GM10847 (cell line): ENCODE data around the gene SUFU.

ENCODE experiments used
- POLR2A ChIP-seq: IDR thresholded peaks from 2 replicates; pipeline ENCODE4 v1.6.1; 2011; ENCODE audit not compliant: insufficient read length; ENCODE audit errors: extremely low read depth

SUFU gene

DNA sequence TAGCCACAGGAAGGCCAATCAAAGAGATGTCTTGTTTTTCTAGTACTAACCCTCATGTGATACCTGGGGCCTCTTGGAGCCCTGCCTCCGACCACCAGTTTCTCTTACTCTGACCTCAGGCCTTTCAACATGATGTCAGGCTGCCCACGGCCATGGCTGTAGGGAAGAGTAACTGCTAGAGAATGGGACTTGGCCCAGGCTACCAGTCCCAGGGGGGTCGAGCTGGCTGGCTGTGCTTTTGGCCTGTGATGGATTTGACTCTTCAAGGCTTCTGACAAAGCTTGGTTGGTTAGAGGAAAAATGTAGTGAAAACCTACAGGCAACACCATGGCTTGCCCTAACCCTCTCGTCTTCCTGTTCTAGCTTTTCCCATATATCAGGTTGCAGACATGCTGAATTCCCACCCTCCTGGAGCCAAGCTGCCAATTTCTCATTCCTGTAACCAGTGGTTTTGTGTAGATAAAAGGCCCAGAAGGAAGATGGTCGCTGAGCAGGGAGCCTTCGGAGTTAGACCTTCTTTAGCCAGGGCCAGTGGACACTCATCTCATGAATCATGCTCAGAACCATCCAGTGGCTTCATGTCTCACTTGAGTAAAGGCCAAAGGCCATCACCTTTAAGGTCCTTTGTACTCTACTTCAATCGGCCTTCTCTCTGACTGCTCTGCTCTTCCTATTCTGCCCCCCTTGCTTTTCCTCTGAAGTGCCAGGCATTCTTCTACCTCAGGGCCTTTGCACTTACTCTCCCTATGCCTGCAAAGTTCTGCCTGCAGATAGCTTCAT is 19.7 kb downstream of the SUFU start:
- no peak for TF ChIP-seq POLR2A

DNA sequence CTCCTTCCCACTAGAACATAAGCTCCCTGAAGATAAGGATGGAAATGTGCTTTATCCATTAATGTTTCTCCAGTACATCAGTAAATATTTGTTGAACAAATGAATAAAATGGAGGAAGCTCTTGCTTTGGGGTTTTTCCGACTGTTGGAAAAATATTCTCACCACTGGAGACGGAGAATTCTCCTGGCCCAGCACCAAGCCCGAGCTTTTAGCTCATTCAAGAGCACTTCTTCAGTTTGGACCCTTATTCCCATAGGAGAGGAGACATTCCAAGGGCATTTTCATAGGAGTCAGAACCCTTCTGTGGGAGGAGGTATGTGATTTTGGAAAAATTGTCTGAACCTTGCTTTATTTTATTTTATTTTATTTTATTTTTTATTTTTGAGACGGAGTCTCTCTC is 21.0 kb downstream of the SUFU start:
- no peak for TF ChIP-seq POLR2A

GRCh38 chr10:102527546-102527945 is 23.8 kb downstream of the SUFU start:
- TF ChIP-seq POLR2A, result no peak

DNA sequence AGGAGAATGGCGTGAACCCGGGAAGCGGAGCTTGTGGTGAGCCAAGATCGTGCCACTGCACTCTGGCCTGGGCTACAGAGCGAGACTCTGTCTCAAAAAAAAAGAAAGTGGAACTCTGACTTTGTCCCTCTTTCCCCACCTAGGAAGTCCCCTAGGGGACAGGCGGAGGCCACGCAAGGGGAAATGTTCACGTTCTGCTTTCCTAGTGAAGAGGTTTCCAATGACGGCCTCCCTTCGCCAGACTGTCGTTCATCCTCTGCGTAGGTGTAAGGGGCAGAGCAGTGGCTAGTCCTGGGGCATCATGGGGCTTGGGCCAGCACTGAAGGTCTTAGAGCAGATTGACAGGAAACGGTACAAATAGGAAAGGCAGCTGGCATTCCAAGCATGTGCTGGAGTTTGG is 30.6 kb downstream of the SUFU start:
- no peak for TF ChIP-seq POLR2A

DNA sequence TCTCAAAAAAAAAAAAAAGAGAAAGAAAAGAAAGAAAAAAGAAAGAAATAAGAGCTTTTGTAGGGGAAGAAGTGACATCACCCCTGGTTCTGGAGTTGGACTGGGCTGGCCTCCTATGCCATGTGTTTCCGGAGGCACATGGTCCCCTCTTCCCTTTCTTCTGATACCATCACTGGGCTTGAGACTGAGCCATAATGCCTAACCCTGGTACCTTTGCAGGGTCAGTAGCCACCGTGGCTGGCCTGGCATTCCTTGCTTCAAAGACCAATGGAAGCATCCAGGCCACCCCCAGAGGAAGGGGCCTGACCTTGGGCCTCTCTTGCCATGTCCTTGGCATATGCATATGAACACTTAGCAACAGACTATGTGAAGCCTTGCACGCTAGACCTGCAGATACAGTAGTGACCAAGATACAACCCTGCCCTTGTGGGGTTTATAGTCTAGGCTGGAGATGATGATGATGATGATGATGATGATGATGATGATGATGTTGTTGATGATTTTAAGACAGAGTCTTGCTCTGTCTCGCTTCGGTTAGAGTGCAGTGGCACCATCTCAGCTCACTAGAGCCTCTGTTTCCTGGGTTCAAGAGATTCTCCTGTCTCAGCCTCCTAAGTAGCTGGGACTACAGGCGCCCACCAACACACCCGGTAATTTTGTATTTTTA is 31.8 kb downstream of the SUFU start:
- no peak for TF ChIP-seq POLR2A

GRCh38 chr10:102537367-102537766 is 33.6 kb downstream of the SUFU start:
- TF ChIP-seq POLR2A, result no peak

DNA sequence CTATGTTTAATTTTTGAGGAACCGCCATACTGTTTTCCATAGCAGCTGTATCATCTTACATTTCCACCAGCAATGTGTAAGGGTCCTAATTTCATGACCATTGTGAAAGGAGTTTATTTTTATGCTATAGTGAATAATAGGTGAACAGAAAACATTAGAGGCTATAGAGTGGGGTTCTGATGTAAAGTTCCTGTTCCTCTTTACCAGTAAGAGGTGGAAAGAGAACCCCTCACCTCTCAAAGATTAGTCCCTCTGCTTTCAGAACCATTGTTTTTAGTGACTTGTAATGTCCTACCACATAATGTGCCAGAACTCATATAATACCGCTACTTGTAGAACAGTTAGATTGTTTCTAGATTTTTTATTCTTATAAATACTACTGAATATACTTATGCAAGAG is 34.2 kb downstream of the SUFU start:
- TF ChIP-seq POLR2A, result no peak

- no peak for TF ChIP-seq POLR2A
Measured at GRCh38 chr10:102538811-102539210, 35.0 kb downstream of the SUFU start.

DNA sequence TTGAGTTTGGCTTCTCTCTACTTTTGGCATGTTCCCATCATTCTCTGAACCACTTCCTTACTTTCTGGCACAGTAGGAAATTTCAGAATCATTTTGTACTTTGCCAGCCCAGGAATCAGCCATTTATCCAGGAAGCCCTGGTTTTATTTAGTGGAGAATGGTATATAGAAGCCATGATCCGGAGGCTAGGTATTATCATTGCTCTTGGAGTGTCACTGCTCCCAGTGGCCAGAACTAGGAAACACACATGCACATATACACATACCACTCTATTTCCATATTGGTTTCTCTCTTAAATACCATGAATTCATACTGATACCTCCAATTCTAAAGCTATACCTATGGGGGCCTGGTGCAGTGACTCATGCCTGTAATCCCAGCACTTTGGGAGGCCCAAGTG is 36.3 kb downstream of the SUFU start:
- no peak for TF ChIP-seq POLR2A

GRCh38 chr10:102542800-102543418 is 39.1 kb downstream of the SUFU start:
- TF ChIP-seq POLR2A, result no peak

DNA sequence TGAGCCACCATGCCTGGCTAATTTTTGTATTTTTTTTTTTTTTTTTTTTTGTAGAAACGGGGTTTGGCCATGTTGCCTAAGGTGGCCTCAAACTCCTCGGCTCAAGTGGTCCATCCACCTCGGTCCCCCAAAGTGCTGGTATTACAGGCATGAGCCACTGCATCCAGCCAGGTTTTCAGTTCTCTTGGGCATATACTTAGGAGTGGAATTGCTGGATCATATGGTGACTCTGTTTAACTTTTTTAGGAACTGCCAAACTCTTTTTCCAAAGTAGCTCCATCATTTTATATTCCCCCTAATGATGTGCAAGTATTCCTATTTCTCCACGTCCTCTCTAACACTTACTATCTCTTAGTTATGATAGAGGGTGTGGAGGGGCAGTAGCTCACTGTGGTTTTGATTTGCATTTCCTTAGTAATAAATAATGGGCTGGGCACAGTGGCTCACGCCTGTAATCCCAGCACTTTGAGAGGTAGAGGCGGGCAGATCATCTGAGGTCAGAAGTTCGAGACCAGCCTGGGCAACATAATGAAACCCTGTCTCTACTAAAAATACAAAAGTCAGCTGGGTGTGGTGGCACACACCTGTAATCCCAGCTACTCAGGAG is 41.6 kb downstream of the SUFU start:
- no peak for TF ChIP-seq POLR2A

- TF ChIP-seq POLR2A, result no peak
Measured at GRCh38 chr10:102545997-102546396, 42.2 kb downstream of the SUFU start.

GRCh38 chr10:102546606-102547320 is 43.0 kb downstream of the SUFU start:
- TF ChIP-seq POLR2A, result no peak

GRCh38 chr10:102549549-102549948 is 45.8 kb downstream of the SUFU start:
- no peak for TF ChIP-seq POLR2A

DNA sequence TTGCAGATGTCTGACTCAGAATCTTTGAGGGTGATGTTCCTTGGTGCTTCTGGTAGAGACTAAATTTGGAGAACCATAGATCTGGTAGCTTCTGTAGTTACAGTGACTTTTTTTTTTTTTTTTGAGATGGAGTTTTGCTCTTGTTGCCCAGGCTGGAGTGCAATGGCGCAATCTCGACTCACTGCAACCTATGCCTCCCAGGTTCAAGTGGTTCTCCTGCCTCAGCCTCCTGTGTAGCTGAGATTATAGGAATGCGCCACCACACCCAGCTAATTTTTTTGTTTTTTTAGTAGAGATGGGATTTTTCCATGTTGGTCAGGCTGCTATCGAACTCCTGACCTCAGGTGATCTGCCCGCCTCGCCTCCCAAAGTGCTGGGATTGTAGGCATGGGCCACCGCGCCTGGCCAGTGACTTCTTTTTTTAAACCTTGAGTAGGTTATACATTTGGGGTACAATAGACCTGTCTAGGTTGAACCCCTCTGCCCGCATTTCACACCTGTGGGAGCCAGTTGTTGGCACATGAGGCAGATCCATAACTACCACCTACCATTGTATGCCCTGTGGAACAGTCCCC is 47.0 kb downstream of the SUFU start:
- TF ChIP-seq POLR2A, result no peak
